Measurements from ENCODE around the gene TAX1BP1. TPM values are rescaled to one million over a fixed set of nuclear protein-coding genes. Genes with fewer than 3 reads are reported as not detected.

Gene TAX1BP1
- total RNA-seq, 1 experiment from 2014 or later: 190 TPM

DNA sequence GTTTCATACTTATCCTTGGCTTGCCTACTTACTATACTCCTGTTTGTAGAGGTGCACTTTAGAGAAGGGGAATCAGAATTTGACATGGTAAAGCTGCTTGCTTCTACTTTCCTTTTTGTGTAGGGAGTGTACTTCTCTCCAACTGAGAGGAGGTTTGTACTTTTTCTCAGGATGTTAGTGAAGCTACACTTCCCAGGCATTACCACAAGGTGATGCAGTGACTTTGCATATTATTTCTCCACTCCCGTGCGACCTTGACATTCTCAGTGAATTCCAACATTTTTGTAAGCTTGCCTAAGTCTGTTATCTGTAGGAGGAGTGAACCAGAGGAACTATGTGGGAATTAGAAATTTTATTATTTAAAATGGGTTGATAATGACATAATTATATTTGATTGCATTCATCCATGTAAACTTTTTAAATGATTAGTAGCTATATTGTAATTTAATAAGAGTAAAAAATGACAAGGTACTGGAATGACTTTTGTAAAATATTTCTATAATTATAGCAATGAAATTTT lies 5.2 kb downstream of the TAX1BP1 start:
- TF ChIP-seq, protein P1, sequence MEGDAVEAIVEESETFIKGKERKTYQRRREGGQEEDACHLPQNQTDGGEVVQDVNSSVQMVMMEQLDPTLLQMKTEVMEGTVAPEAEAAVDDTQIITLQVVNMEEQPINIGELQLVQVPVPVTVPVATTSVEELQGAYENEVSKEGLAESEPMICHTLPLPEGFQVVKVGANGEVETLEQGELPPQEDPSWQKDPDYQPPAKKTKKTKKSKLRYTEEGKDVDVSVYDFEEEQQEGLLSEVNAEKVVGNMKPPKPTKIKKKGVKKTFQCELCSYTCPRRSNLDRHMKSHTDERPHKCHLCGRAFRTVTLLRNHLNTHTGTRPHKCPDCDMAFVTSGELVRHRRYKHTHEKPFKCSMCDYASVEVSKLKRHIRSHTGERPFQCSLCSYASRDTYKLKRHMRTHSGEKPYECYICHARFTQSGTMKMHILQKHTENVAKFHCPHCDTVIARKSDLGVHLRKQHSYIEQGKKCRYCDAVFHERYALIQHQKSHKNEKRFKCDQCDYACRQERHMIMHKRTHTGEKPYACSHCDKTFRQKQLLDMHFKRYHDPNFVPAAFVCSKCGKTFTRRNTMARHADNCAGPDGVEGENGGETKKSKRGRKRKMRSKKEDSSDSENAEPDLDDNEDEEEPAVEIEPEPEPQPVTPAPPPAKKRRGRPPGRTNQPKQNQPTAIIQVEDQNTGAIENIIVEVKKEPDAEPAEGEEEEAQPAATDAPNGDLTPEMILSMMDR (IDR thresholded peaks at IDR 0.05; ENCODE audit: unreplicated experiment): peak; percentile 66
- no TSS peak for BruUV-seq (replicated peaks)
- intact Hi-C loops (cut with micrococcal nuclease; ENCODE audit: unreplicated experiment): loop anchor here (1.0 kb wide), 3 partner anchors 29 to 351 kb away; no protein-coding TSS in a partner anchor
- peaks cover 45% of the 10 kb centered on the region for H3K36me3 Mint-ChIP-seq (ENCODE audit: insufficient read depth, unreplicated experiment)
- H3K9me3 Mint-ChIP-seq (ENCODE audit: low read depth, unreplicated experiment): no peaks in the 10 kb centered on the region
- no peaks in the 10 kb centered on the region for H3K27me3 Mint-ChIP-seq (ENCODE audit: unreplicated experiment)
- H3K4me1 Mint-ChIP-seq (ENCODE audit: low read depth, unreplicated experiment): peaks cover 52% of the 10 kb centered on the region
- CTCF ChIA-PET: interaction anchor here (0.6 to 2.5 kb wide), 12 partner anchors 10 to 549 kb away, joined by 3 to 31 read pairs (median 4); partner anchors contain the start of gene HIBADH
- peak overlapping the region; percentile 46 for H3K4me3 Mint-ChIP-seq (ENCODE audit: low read depth, unreplicated experiment)
- H3K27ac Mint-ChIP-seq (ENCODE audit: unreplicated experiment): peak overlapping the region; percentile 74
- DNase-seq: peak; percentile 46

DNA sequence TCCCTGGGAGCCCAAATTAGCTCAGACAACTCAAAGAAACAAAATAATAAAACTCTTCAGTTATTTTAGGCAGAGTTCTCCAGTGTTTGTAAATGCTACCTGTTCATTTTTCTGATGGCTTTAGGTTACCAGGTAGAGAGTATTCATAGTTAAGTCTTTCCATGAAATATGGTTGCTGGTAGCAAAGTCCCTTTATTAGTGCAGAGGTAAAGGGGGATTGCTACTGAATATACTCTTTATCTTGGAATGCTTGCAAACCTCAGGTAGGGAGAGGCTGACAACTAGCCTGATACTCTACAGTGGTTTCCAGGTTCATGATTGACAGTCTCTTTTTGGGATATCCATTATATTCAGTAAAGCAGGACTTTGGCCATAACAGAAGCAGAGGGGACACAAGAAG lies 6.5 kb downstream of the TAX1BP1 start:
- H3K36me3 Mint-ChIP-seq (ENCODE audit: insufficient read depth, unreplicated experiment): peaks cover 44% of the 10 kb centered on the region
- CTCF ChIA-PET: interaction anchor here (0.9 to 2.5 kb wide), 2 partner anchors 28 to 32 kb away, joined by 4 to 31 read pairs; no protein-coding TSS in a partner anchor
- no peak overlapping the region for H3K4me3 Mint-ChIP-seq (ENCODE audit: low read depth, unreplicated experiment)
- no TSS peak for BruUV-seq (replicated peaks)
- H3K27ac Mint-ChIP-seq (ENCODE audit: unreplicated experiment): no peak overlapping the region
- no peaks in the 10 kb centered on the region for H3K27me3 Mint-ChIP-seq (ENCODE audit: unreplicated experiment)
- H3K9me3 Mint-ChIP-seq (ENCODE audit: low read depth, unreplicated experiment): no peaks in the 10 kb centered on the region
- DNase-seq: no peak
- intact Hi-C loops (cut with micrococcal nuclease; ENCODE audit: unreplicated experiment): no loop called here
- TF ChIP-seq, protein P1 (IDR thresholded peaks at IDR 0.05; ENCODE audit: unreplicated experiment): no peak
- peaks cover 50% of the 10 kb centered on the region for H3K4me1 Mint-ChIP-seq (ENCODE audit: low read depth, unreplicated experiment)

DNA sequence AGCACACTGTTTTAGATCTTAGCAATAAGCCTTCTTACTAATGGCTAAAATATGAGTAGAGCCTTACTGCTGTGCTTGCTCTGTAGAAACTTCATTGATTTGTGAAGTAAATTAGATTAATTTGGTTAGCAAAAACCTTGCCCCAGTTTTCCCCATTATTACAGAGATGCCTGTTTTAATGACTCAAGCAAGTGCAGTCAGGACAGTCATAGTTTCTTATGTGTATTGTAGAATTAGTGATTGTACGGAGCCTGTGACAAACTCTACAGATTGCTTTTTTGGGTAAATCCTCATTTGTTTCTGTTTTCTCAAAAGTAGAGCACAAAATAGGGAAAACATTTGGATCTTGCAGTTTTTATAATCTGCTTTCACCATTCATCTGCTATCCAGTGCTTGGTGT lies 7.0 kb downstream of the TAX1BP1 start:
- Mint-ChIP-seq H3K27ac (ENCODE audit: unreplicated experiment) (peak overlapping the region; percentile 28), H3K36me3 (ENCODE audit: insufficient read depth, unreplicated experiment) (peaks cover 45% of the 10 kb centered on the region), H3K4me1 (ENCODE audit: low read depth, unreplicated experiment) (peaks cover 45% of the 10 kb centered on the region), H3K27me3 (ENCODE audit: unreplicated experiment) (no peaks in the 10 kb centered on the region), H3K9me3 (ENCODE audit: low read depth, unreplicated experiment) (no peaks in the 10 kb centered on the region), H3K4me3 (ENCODE audit: low read depth, unreplicated experiment) (no peak overlapping the region)
- intact Hi-C loops (cut with micrococcal nuclease; ENCODE audit: unreplicated experiment): no loop called here
- no TSS peak for BruUV-seq (replicated peaks)
- CTCF ChIA-PET: no interaction called here
- TF ChIP-seq, protein P1 (IDR thresholded peaks at IDR 0.05; ENCODE audit: unreplicated experiment): no peak
- no peak for DNase-seq

DNA sequence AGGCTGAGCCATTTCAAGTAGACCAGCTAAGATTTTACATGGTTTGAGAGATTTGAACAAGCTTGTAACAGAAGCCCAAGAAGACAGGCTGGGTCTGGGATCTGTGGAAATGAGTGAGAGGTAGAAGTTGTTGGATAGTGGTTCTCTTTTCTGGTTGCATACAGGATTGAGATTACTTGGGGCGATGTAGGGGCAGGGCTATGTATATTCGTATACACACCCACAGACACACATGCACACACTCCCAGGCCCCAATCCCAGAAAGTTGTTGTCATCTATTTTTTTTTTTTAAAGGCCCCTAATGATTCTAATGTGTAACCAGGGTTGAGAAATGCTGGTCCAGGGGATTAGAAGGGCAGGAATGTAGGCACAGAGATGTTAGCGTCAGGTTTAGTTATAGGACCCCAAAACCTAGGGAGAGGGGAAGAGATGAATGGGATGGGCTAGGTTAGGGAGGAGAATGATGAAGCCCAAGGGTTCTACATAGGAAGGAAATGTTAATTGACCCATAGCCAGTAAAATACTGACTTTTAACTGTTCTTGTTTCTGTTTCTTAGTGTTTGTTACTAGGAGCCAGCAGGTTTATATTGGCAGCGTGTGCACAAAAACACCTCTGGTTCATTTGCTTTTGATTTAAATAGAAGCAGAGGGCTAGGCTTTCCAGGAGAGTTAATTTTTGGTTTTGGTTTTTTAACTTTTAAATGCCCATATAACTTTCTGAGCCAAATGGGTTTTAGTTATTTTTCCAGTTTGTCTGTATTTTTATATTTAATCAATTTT lies 7.8 kb downstream of the TAX1BP1 start:
- Mint-ChIP-seq H3K9me3 (ENCODE audit: low read depth, unreplicated experiment) (no peaks in the 10 kb centered on the region), H3K36me3 (ENCODE audit: insufficient read depth, unreplicated experiment) (peaks cover 47% of the 10 kb centered on the region), H3K27me3 (ENCODE audit: unreplicated experiment) (no peaks in the 10 kb centered on the region), H3K27ac (ENCODE audit: unreplicated experiment) (peak overlapping the region; percentile 28), H3K4me1 (ENCODE audit: low read depth, unreplicated experiment) (peaks cover 37% of the 10 kb centered on the region), H3K4me3 (ENCODE audit: low read depth, unreplicated experiment) (no peak overlapping the region)
- no peak for DNase-seq
- CTCF ChIA-PET: no interaction called here
- TF ChIP-seq, protein P1 (IDR thresholded peaks at IDR 0.05; ENCODE audit: unreplicated experiment): no peak
- intact Hi-C loops (cut with micrococcal nuclease; ENCODE audit: unreplicated experiment): no loop called here
- no TSS peak for BruUV-seq (replicated peaks)
